ENCODE results near the gene KIF1B.
"Not testable (repeated sequence)": the region's sequence is repeated elsewhere in the genome, so short reads cannot be mapped to it uniquely, and the experiment has no call there.

Gene KIF1B

DNA sequence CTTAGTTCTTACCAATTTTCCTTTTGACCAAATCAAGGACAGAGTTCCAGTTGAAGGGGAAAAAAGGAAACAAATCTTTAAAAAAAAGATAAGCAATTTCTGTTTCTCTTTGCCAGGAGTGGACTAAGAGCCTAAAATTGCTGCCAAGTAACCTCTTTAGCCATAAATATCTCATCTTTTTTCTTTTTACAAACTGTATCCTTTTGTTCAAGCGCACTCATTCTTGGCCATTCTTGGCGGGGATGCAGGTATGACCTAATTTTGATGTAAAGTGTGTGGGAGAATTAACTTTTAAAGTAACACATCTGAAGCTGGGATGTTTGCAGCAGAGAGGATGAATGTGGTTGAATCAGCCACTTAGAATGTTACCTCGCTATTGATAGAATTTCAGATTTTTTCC is 13.4 kb upstream of the KIF1B start:
- DNase-seq, result no peak

DNA sequence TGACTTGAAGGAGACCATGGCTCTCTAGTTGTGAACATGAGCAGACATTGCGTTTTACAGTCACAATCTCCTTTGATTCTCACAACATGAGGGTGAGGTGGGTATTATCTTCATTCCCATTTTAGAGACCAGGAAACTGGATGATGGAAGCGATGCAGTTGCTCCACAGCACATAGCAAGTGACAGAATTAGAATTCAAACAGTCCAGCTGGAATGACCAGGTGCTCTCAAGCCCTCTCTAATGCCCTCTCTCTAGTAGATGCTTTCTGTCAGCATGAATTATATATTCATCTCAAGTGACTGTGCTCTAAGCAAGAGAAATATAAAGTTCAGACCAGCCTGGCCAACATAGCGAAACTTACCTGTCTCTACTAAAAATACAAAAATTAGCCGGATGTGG is 9.8 kb upstream of the KIF1B start:
- DNase-seq, result no peak

DNA sequence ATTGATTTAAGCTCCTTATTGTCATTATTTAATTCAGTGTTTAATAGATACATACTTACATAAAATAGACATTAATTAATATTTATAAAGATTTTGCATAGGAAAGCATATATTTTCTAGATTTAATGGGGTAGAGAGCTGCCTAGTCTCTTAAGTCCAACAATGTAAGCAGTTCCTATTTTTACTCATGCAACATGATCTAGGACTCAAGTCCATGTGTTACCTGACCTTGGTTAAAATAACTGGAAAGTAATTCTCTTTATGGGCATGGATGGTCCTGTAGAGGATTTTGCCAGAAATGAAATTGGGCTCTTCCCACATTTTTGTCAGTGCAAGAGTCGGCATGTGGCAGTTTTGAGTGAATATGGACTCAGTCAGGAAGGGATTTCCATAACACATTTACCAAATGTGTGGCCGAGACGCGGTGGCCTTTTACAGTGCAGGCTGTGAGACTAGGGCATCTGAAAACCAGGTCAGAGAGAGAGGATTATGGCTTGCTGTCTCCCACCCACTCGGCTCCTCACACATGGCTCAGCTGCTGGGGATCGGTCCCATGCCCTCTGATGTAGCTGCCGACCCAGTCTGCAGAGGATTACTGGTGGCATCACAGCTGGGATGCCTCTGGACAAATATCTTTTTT is 6.2 kb upstream of the KIF1B start:
- no peak for DNase-seq

DNA sequence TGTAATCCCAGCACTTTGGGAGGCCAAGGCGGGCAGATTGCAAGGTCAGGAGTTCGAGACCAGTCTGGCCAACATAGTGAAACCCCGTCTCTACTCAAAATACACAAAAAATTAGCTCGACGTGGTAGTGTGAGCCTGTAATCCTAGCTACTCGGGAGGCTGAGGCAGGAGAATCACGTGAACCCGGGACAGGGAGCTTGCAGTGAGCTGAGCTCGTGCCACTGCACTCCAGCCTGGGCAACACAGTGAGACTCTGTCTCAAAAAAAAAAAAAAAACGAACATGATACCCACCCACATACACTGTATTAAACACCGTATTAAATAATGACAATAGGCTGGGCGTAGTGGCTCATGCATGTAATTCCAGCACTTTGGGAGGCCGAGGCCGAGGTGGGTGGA is 5.2 kb upstream of the KIF1B start:
- not testable (repeated sequence) for DNase-seq

DNA sequence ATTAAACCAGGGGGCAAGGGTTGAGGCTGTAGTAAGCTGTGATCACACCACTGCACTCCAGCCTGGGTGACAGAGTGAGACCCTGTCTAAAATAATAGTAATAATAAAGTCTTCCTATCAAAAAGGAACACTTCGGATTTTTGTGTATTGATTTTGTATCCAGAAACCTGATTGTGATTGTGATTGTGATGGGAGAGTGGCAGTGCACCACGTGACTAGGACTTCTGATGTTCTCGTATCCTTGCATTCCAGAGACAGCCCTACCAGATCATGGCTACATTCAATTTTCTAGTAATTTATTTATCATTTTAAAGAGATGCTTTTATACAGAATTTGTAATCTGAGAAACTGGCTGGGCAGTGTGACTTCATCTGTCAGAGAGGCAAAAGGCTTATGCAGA is 2.6 kb upstream of the KIF1B start:
- no peak for DNase-seq

DNA sequence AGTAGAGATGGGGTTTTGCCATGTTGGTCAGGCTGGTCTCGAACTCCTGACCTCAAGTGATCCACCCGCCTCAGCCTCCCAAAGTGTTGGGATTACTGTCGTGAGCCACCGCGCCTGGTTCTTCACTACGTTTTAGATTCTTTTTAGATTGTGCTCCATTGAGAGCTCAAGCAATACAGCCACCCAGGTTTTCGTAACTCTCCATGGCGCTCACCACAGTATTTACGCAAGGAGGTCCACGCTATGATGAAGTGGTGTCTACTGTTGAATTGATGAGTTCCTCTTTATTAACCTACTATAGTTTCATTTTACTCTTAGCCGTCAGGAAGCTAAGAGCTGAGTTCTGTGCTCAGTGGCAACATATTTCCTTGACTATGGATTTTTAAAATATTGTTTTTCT is 1.8 kb upstream of the KIF1B start:
- no peak for DNase-seq

DNA sequence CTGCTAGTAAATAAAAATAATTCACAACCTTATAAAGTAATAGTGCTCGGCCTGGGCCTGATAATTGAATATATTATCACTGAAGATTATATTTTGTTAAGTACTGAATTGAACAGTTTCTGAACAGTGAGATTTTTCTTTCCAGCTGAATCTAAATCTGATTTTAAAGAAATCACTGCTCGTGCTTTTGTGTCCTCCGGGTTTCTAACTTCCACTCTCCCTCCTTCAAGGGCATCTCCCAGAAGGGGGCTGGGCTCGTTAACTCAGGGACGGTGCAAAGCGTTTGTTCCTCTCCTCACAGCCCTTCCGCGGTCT is 823 bp upstream of the KIF1B start:
- DNase-seq, result no peak

DNA sequence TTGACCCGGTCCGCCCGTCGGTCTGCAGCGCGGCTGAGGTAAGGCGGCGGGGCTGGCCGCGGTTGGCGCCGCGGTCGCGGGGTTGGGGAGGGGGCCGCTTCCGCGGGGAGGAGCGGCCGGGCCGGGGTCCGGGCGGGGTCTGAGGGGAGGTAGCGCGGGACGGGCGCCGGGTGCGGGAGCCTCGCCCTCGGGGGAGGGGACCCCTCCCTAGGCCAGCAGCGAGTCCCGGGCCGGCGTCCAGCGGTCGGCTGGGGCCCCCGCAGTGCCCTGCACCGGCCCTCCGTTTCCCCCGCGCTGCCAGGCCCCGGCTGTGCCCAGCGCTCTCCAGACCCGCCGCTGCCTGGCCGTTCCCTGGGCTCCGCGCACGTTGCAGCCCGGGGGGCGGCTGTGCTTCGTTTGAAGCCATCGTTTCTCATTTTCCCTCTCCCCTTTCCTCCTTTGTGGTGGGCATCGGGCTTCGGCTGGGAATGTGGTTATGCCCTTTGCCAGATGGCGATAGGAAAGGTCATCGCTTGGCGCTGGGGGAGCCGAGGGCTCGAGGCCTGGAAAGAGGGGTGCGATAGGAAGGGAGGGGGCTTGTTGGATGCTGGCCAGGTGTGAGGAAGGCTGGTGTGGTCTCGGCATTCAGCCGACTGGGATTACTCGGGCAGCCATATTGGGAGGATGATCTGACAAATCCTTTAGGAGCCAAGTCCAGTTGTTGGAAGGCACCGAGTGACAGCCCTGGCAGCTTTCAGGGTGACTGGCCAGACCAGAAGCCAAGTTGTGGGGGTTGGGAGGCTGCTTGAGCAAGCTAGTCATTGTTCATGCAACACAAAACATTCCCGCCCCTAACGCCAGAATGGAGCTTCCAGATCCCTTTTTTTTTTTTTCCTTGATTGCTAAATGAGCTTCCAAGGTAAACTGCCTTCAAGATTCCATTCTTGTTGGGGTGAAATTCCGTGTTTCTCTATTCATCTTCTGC is 753 bp downstream of the KIF1B start:
- peak; percentile 25 for DNase-seq

DNA sequence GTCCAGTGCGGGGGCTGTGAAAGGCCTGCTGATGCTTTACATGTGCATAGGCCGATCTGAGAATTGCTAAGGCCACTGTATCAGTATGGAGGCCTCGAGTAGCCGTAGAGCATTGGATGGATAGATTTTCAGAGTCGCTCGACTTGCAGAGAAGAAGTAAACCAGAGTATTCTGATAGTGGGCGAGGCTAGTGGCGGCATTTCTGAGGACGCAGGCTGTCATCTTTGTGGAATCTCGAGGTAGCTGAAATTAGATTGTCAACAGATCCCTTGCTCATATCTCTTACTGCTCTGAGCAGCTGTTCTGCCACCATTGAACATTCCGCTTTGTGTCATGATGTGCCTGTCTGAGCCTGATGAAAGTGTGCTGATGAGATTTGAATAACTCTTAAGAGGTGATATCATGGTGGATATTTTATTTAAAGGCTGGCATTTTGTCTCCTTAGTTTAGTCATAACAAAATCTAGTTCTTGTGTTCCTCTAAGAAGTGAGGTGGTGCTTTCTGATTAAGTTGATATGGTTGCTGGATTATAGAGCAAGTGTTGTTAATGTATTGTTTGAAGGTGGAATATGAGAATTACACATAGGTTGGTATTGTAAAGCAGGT is 1.5 kb downstream of the KIF1B start:
- DNase-seq, result no peak

DNA sequence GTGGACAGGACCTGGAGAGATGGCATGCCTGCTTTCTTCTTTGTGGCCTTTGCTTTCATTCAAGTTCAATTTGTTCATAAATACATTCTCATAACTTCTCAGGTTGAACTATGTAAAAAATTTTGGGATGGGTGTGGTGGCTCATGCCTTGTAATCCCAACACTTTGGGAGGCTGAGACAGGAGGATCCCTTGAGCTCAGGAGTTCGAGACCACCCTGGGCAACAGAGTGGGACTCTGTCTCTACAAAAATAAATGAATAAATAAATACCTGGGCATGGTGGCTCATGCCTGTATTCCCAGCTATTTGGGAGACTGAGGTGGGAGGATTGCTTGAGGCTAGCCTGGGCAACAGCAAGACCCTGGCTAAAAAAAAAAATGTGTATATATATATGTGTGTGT is 2.1 kb downstream of the KIF1B start:
- no peak for DNase-seq

DNA sequence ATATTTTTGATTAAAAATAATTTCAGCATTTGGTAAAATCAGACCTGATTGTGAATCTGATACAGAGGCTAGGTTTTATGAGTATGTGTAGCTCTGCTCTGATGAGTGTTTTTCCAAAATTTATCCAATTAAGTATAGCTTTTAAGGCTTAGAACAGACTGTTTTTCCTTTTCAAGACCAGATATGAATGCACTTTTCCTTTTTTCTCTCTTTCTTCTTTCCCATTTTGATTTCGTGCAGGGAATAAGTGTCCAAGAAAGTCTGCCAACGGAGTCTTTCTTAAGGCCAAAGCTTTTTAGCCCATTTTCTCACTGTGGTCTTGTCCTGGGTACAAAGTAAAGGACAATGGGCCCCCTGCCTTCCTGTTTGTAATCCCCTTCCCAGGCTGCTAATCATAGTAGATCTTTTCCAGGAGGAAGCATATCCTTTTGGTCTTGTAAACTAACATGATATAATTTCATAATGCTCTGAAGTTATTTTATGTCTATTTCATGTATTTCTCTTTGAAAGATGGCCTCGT is 2.9 kb downstream of the KIF1B start:
- DNase-seq, result no peak

DNA sequence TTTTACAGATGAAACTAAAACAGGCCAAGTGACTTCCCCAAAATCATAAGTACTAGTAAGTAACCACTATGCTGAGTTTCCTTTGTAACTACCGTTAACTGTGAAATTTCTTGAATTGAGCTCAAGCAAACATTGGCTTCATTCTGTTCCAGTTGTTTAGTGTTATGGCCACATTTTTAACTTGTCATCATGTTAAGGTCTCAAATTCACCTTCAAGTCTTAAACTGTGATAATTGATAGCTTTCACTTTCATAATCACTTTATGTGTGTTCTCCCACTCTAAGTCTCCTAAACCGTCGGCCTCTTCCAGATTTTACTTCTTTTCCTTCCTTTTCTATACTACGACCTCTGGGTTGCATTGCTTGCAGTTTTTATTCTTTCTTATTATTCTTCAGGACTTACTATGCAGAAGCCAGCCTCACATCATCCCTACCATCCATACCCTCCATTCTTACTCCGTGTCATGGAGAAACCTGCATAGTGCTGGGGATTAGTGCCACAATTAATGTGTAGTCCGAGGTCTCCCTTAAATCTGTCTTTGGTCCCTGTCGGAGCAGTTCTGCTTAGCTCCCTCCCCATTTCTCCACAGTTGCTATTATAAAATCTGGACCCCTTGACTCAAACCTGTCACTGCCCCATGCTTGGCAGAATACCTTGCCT is 5.8 kb downstream of the KIF1B start:
- DNase-seq, result no peak

DNA sequence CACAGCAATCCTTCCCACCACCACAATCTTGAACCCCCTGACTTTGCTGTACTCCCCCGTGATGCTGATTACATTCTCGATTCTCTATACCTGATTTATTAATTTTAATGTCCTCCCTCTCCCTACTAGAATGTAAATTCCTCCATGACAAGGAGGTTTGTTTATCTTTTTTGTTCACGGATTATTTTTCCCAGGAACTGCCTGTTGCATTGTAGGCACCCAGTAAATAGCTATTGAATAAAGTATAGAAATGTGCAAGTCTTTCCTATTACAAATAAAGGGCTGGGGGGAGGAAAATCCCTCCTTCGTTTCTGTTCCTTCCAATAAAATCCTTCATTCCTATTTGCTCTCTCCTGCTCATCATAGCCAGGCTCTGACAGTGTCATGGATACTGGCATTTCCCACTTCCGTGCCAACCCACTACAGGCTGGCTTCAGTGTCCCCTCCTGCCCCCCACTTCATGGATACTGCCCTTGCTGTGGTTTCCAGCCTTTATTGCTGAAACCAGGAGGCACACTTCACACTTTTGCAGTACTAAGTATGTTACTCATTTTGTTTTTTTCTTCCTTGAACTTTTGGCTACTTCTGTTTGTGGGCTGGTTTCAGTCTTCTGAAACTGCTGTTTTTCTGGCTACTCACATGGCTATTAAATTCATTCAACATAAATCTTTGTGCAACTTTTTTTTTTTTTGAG is 7.5 kb downstream of the KIF1B start:
- DNase-seq, result no peak

DNA sequence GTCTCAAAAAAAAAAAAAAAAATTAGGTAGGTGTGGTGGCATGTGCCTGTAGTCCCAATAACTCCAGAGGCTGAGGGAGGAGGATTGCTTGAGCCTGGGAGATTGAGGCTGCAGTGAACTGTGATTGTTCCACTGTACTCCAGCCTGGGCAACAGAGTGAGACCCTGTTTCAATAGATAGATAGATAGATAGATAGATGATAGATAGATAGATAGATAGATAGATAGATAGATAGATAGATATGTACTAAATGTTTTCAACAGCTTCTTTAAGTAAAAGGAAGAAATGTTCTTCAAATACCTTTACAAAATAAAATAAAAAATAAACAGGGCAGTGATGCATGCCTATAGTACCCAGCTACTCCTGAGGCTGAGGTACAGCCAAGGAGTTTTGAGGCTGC is 9.8 kb downstream of the KIF1B start:
- DNase-seq, result no peak

DNA sequence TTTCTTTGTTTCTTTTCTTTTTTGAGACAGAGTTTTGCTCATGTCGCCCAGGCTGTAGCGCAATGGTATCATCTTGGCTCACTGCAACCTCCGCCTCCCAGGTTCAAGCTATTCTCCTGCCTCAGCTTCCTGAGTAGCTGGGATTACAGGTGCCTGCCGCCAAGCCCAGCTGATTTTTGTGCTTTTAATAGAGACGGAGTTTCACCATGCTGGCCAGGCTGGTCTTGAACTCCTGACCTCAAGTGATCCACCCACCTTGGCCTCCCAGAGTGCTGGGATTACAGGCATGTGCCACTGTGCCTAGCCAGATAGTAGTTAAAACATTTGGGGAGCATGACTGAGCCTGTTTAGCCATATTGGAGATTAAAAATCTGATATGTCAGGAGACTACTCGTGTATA is 10.3 kb downstream of the KIF1B start:
- DNase-seq, result not testable (repeated sequence)

DNA sequence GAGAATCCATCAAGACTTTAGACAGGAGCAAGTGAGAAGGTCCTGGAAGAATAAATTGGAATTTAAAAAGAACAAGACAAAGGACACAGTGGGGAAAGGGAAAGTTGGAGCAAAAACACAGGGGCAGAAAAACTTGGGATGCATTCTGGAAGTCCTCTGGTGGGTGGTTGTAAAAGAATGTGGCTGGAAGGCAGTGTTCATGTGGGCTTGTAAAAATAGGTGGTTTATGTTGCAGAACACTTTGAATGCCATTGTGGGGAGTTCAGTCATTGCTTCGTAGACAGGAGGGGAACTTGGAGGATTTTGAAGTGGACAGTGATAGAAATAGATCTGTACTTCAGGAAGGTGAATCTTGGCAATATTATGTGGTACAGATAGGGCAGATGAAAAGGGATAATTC is 15.2 kb downstream of the KIF1B start:
- DNase-seq, result no peak

DNA sequence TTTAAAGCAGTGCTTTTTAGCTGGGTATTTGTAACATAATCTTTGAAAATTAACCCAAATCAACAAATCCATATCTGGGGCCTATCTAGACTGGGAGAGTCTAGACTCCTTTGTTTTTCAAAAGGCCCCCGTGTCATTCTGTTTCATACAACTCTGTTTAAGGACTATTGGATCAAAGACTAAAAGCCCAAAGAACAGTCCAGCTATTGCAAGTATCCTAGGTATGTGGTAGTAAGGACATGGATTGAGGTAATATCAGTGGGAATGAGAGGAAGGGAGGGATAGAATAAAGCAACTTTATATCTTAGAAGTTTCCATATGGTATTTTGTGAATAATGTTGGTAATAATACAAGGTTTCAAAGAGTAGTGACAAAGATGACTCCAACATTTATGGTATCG is 18.2 kb downstream of the KIF1B start:
- DNase-seq, result no peak

DNA sequence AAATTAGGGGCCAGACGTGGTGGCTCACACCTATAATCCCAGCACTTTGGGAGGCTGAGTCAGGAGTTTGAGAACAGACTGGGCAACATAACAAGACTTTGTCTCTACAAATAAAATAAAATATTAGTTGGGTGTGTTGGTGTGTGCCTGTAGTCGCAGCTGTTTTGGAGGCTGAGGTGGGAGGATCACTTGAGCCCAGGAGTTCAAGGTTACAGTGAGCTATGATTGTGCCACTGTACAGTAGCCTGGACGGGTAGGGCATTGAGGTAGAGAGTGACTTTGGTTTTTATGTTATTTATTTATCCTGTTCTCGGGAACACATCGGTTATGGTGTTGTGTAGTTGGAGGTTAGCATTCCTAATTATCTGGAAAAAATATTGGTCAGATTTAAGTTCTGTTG is 19.5 kb downstream of the KIF1B start:
- no peak for DNase-seq

DNA sequence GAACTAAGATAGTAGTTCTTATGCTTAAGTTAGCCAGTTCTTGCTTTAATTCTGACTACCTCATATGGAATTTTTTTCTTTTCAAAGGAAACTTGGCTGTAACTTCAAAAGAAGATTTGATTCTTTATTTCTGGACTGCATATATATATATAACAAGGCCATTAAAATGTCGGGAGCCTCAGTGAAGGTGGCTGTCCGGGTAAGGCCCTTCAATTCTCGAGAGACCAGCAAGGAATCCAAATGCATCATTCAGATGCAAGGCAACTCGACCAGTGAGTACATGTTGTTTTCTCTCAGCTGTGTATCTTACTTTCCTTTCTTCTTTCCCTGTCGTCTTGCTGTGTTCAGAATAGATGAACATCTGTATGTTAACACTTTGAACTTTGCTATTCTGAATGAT is 21.8 kb downstream of the KIF1B start:
- no peak for DNase-seq

DNA sequence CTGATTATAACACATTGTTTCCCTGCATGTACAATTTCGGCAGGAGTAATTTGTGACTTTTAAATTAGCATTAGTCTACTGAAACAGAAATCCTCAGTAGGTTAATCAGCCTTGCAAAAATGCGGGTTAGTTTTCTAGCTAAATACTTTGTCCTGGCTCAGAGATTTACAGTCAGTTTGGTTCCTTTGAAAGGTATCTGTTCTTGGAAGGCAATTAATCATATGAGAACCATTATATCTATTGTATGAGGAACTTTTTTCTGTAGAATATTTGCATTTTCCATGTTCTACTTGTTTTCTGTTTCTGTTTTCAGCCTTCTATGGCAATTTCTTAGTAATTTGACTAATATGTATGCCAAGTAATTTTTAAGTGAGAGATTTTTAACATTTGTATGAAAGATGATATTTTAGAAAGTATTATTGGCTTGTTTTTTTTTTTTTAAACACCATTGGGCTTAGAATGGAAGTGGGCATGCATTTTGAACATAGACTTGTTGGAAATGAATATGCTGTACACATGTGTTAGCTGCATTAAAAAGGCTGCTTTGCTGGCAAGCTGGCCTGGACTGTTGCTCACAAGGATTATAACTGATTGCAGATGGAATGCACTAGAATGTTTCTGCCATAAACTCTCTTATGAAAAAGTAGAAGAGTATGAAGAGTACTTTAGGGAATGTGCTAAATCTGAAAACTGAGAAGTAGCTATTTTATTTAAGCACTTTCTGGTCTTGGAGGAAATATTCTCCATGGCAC is 26.2 kb downstream of the KIF1B start:
- no peak for DNase-seq

DNA sequence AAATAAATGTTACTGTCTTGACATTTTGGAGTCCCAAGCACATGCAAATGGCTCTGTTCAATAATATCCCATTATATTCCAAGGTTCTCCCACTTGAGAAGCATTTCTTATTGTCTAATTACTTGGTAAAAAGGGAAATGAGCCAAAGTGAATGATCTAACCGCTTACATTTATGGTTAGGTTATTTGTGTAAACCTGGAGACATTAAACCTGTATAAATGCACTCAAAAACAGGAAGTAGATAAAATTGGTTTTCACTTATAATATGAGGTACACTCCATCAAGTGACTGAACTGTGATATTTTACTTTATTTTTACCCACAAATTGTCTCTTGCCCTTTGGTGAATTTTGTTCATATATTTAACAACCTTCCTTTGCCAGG is 26.8 kb downstream of the KIF1B start:
- no peak for DNase-seq

DNA sequence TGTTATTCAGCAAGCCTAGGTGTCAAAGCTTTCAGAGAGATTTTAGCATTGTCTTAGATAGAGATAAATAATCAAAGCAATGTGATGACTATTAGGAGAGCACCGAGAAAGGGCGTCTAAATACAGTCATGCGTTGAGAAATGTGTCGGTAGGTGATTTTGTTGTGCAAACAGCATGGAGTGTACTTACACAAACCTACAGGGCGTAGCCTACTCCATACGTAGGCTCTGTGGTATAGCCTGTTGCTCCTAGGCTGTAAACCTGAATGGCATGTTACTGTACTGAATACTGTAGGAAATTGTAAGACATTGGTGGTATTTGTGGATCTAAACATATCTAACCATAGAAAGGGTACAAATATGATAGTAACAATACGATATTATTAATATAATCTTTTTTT is 31.8 kb downstream of the KIF1B start:
- no peak for DNase-seq
